ENCODE results near the gene CLEC19A. TPM values are rescaled to one million over a fixed set of nuclear protein-coding genes. Genes with fewer than 3 reads are reported as not detected.

The CLEC19A gene
- total RNA-seq, 6 experiments from 2014 or later: not detected

- Mint-ChIP-seq H3K9me3 (peaks cover 17% of the 10 kb centered on the region), H3K4me1 (ENCODE audit: low read depth) (no peaks in the 10 kb centered on the region), H3K27ac (no peak overlapping the region)
Observed at GRCh38 chr16:19283637-19284036, 1.9 kb upstream of the CLEC19A start.

GRCh38 chr16:19284207-19284606 lies 1.3 kb upstream of the CLEC19A start:
- H3K4me3 Mint-ChIP-seq: no peak overlapping the region
- no peaks in the 10 kb centered on the region for H3K36me3 Mint-ChIP-seq (ENCODE audit: low read depth)
- DNase-seq: no peak
- H3K9me3 Mint-ChIP-seq: peaks cover 12% of the 10 kb centered on the region; the same call in 1 of the 2 replicates
- no peak for TF ChIP-seq CTCF (IDR thresholded peaks at IDR 0.05)
- H3K27me3 Mint-ChIP-seq (ENCODE audit: insufficient read depth): no peaks in the 10 kb centered on the region
- no peaks in the 10 kb centered on the region for H3K4me1 Mint-ChIP-seq (ENCODE audit: low read depth)
- no peak overlapping the region for H3K27ac Mint-ChIP-seq

More at GRCh38 chr16:19283637-19284036, 1.9 kb upstream of the CLEC19A start:
- Mint-ChIP-seq H3K36me3 (ENCODE audit: low read depth) (no peaks in the 10 kb centered on the region), H3K4me3 (no peak overlapping the region), H3K27me3 (ENCODE audit: insufficient read depth) (peaks cover under 1% of the 10 kb centered on the region; the same call in 1 of the 2 replicates)
- no peak for TF ChIP-seq CTCF (IDR thresholded peaks at IDR 0.05)
- no peak for DNase-seq

- Mint-ChIP-seq H3K4me1 (ENCODE audit: low read depth) (no peaks in the 10 kb centered on the region), H3K4me3 (no peak overlapping the region), H3K9me3 (peaks cover 19% of the 10 kb centered on the region), H3K27me3 (ENCODE audit: insufficient read depth) (peaks cover 1% of the 10 kb centered on the region; the same call in 1 of the 2 replicates), H3K27ac (no peak overlapping the region), H3K36me3 (ENCODE audit: low read depth) (no peaks in the 10 kb centered on the region)
- TF ChIP-seq CTCF (IDR thresholded peaks at IDR 0.05): 0 out of 2 replicates have a peak, but pooled peaks have one; percentile 8
- DNase-seq: no peak
Observed at GRCh38 chr16:19286827-19287226, 1.3 kb downstream of the CLEC19A start.

- Mint-ChIP-seq H3K27me3 (ENCODE audit: insufficient read depth) (peaks cover 2% of the 10 kb centered on the region), H3K4me3 (no peak overlapping the region), H3K4me1 (ENCODE audit: low read depth) (no peaks in the 10 kb centered on the region), H3K9me3 (peaks cover 19% of the 10 kb centered on the region), H3K27ac (no peak overlapping the region), H3K36me3 (ENCODE audit: low read depth) (no peaks in the 10 kb centered on the region)
- DNase-seq: no peak
- no peak for TF ChIP-seq CTCF (IDR thresholded peaks at IDR 0.05)
Observed at GRCh38 chr16:19287241-19287640, 1.7 kb downstream of the CLEC19A start.

GRCh38 chr16:19288872-19289799 lies 3.6 kb downstream of the CLEC19A start:
- no peaks in the 10 kb centered on the region for H3K4me1 Mint-ChIP-seq (ENCODE audit: low read depth)
- peaks cover 13% of the 10 kb centered on the region for H3K9me3 Mint-ChIP-seq
- TF ChIP-seq CTCF (IDR thresholded peaks at IDR 0.05): no peak
- H3K36me3 Mint-ChIP-seq (ENCODE audit: low read depth): no peaks in the 10 kb centered on the region
- peaks cover 4% of the 10 kb centered on the region for H3K27me3 Mint-ChIP-seq (ENCODE audit: insufficient read depth)
- DNase-seq: no peak
- no peak overlapping the region for H3K27ac Mint-ChIP-seq
- H3K4me3 Mint-ChIP-seq: no peak overlapping the region

Data from HFFc6 (cell line).